GM20000 (cell line): ENCODE measurements around the gene VWA5B1.
"Not testable (repeated sequence)": the region's sequence is repeated elsewhere in the genome, so short reads cannot be mapped to it uniquely, and the experiment has no call there.

Source experiments
- DNase-seq: peaks from one replicate; pipeline ENCODE4 v3.0.0; 2012; ENCODE audit warnings: low spot score
- TF ChIP-seq, protein P1 (sequence below): IDR thresholded peaks from 2 replicates; pipeline ENCODE4 v1.5.1; 2012; ENCODE audit warnings: mild to moderate bottlenecking, control low read depth; ENCODE audit errors: extremely low read depth, missing control alignments

VWA5B1 gene

GRCh38 chr1:20271498-20272400 lies 18.9 kb upstream of the VWA5B1 start:
- DNase-seq = no peak
- TF ChIP-seq, protein P1, sequence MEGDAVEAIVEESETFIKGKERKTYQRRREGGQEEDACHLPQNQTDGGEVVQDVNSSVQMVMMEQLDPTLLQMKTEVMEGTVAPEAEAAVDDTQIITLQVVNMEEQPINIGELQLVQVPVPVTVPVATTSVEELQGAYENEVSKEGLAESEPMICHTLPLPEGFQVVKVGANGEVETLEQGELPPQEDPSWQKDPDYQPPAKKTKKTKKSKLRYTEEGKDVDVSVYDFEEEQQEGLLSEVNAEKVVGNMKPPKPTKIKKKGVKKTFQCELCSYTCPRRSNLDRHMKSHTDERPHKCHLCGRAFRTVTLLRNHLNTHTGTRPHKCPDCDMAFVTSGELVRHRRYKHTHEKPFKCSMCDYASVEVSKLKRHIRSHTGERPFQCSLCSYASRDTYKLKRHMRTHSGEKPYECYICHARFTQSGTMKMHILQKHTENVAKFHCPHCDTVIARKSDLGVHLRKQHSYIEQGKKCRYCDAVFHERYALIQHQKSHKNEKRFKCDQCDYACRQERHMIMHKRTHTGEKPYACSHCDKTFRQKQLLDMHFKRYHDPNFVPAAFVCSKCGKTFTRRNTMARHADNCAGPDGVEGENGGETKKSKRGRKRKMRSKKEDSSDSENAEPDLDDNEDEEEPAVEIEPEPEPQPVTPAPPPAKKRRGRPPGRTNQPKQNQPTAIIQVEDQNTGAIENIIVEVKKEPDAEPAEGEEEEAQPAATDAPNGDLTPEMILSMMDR = no peak

- DNase-seq = not testable (repeated sequence)
Observed at GRCh38 chr1:20273716-20274115, 17.0 kb upstream of the VWA5B1 start.

DNA sequence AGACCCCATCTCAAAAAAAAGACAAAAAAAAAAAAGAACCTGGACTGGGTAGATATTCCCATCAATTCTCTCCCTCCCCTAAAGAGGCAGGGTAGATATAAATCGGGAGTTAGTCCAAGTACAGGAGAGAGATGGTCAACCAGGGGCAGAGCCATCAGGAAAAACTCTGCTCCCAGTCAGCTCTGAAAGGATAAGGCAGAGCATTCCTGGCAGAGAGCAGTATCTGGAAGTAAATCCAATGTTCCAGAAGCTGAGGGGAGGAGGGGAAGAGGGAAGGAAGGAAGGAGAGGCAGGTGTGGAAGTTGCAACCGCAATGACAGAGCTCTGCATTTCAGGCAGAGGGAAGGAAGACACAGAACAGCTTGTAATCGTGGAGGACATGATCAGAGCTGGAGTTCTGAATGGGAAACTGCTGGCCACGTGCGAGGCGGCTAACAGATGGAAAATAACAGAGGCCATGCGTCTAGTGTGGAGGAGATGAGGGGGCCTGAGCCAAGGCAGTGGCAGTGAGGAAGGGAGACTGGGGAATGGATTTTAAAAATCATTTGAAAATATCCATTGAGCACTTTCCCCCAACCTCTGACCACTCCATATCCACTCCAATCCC lies 15.3 kb upstream of the VWA5B1 start:
- TF ChIP-seq, protein P1 = no peak
- DNase-seq = no peak

DNA sequence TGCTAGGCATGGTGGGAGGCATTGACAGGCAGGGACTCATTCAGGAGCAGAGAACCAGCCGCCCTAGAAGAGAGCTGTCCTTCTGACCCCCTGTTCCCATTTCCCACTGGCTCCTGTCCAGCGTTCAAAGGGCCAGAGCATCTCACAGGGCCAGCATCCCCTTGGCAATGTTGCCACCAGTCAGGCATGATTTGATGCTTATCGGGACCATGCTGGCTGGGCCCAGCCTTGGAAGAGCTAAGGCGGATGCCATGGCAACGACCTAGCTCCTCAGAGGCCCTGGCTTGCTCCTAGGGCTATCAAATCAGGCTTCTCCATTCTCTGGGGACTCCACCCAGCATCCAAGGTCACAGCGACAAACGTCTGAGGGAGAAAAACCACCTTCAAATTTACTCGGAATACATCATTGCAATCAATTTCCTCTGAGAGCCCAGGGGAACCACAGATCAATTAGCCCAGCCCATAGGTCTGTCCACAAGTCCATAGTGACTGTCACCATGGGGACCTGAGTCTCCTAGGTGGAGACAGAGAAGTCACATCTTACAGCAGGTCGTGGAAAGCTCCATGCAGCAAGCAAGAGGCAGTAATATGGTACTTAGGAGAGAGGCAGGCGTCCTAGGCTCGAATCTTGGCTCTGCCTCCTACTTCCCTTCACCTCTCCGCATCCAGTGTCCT lies 14.1 kb upstream of the VWA5B1 start:
- no peak for DNase-seq
- TF ChIP-seq, protein P1 = no peak

DNA sequence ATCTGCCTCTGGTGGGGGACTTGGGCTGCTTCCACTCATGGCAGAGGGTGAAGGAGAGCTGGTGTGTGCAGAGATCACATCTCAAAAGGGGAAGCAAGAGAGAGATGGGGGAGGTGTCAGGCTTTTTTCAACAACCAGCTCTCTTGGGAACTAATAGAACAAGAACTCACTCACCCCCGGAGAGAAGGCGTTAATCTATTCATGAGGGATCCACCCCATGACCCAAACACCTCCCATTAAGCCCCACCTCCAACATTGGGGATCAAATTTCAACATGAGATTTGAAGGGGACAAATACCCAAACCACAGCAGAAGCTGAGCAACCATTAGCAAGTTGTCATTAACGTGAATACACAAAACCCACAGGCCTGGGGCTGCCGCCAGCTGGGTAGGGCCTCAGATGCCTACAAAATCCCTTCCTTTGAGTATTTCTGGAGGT lies 12.0 kb upstream of the VWA5B1 start:
- no peak for DNase-seq
- TF ChIP-seq, protein P1 = no peak

GRCh38 chr1:20279509-20279908 lies 11.2 kb upstream of the VWA5B1 start:
- TF ChIP-seq, protein P1 = no peak
- no peak for DNase-seq

DNA sequence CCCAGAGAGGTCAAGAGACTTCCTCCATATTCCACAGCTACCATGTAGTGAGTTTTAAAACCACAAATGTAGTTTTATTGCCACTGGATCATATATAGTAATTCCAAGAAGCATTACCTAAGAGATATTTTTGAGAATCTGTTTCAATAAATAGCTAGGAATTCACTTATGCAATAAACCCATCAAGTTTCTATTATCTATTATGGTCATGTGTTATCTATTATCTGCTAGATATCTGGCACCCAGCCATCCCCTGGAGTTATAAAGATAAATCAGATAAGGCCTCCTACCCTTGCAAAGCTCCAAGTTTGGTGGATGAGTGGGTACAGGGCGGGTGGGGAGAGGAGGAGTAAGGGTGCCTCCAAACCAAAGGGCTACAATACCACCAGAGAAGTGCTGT lies 10.3 kb upstream of the VWA5B1 start:
- no peak for DNase-seq
- TF ChIP-seq, protein P1 = no peak
